HepG2 (cell line): ENCODE results near the gene CD84. TPM values are rescaled to one million over a fixed set of nuclear protein-coding genes. Genes with fewer than 3 reads are reported as not detected.

ENCODE experiments used
- ATAC-seq: fragments of 200-7000 bp; cut with Tn5 transposase; 3 replicates; pipeline ENCODE4 v1.9.1; 2020; ENCODE audit warnings: mild to moderate bottlenecking, moderate library complexity
- BruUV-seq: library from RNA; stranded (reverse); fragments of 400-500 nt; replicated peaks from 2 replicates; lab custom pipeline; 2021; lab: Mats Ljungman, UMichigan
- CTCF ChIA-PET: fragments of 300-600 bp; formaldehyde crosslinking; extraction: SDS; loops from one replicate; lab custom pipeline; 2021; ENCODE audit warnings: low total read pairs, inconsistent platforms, low intra/inter-chr PET ratio; lab: Yijun Ruan, JAX
- POLR2A ChIA-PET: fragments of 350-600 bp; sonication (Branson Sonifier 250); formaldehyde crosslinking; loops from one replicate; lab custom pipeline; 2020; ENCODE audit warnings: antibody characterized with exemption, inconsistent platforms; lab: Yijun Ruan, JAX
- DNase-seq: peaks from one replicate; pipeline ENCODE4 v3.0.0-alpha.2; 2015; ENCODE audit warnings: low spot score
- FAIRE-seq: peaks from 3 replicates; lab custom pipeline; 2011; peaks lifted over from hg19 to GRCh38; lab: Jason Lieb, UNC
- H2AFZ ChIP-seq: one replicate; pipeline ENCODE4 v1.6.1; 2011; ENCODE audit warnings: low read length, inconsistent platforms
- H3K27ac ChIP-seq: fragments of 300-600 bp; 3 replicates; pipeline ENCODE4 v1.8.0; 2011; ENCODE audit warnings: mixed run types, mild to moderate bottlenecking, mixed read lengths, low read length, inconsistent platforms; ENCODE audit not compliant: insufficient read depth; ENCODE audit errors: extremely low read length
- H3K27me3 ChIP-seq, 2 experiments: fragments of 200-600 bp in 1 of 2; 2 replicates in 1 of 2; 3 replicates in 1 of 2; pipeline versions ENCODE4 v1.6.0 to v1.8.0; 2011; ENCODE audit warnings: low read length in 2 of 2, mild to moderate bottlenecking in 2 of 2, moderate library complexity in 2 of 2, inconsistent platforms in 1 of 2; ENCODE audit not compliant: insufficient read depth in 2 of 2, control insufficient read depth in 1 of 2
- H3K36me3 ChIP-seq, 2 experiments: fragments of 200-600 bp in 1 of 2; replicated peaks in 1 of 2; 2 replicates in 1 of 2; 3 replicates in 1 of 2; pipeline versions ENCODE4 v1.5.1 to v1.8.0; 2011; ENCODE audit warnings: low read length in 2 of 2, inconsistent platforms in 1 of 2; ENCODE audit not compliant: insufficient read depth in 2 of 2, control insufficient read depth in 1 of 2
- H3K4me1 ChIP-seq: 2 replicates; pipeline ENCODE4 v1.5.1; 2012; ENCODE audit warnings: low read length, inconsistent platforms; ENCODE audit not compliant: insufficient read depth
- H3K4me2 ChIP-seq: 2 replicates; pipeline ENCODE4 v1.6.0; 2011; ENCODE audit warnings: low read depth, low read length, inconsistent platforms
- H3K4me3 ChIP-seq, 3 experiments: fragments of 200-600 bp in 1 of 3; sonication (generic), shearing (Covaris generic) in 1 of 3; replicated peaks in 1 of 3; 2 replicates each; pipeline ENCODE4 v1.5.1; 2011 to 2016; ENCODE audit warnings: low read length in 3 of 3, inconsistent platforms in 2 of 3, low read depth in 2 of 3, mild to moderate bottlenecking in 2 of 3, control low read depth in 1 of 3, mixed read lengths in 1 of 3; ENCODE audit not compliant: insufficient read depth in 1 of 3
- H3K79me2 ChIP-seq: one replicate; pipeline ENCODE4 v1.6.1; 2011; ENCODE audit warnings: low read length, inconsistent platforms; ENCODE audit not compliant: insufficient read depth
- H3K9ac ChIP-seq: 2 replicates; pipeline ENCODE4 v1.6.0; 2011; ENCODE audit warnings: mild to moderate bottlenecking, low read depth, low read length, inconsistent platforms; ENCODE audit not compliant: insufficient read depth
- H3K9me3 ChIP-seq: 2 replicates; pipeline ENCODE4 v1.5.1; 2012; ENCODE audit warnings: mild to moderate bottlenecking, low read length
- H4K20me1 ChIP-seq: 2 replicates; pipeline ENCODE4 v1.6.0; 2011; ENCODE audit warnings: inconsistent platforms, mild to moderate bottlenecking, low read length, moderate library complexity; ENCODE audit not compliant: insufficient read depth
- ARHGAP35 ChIP-seq: sonication (generic); formaldehyde crosslinking; IDR thresholded peaks from 2 replicates; pipeline ENCODE4 v1.9.0; 2022; ENCODE audit warnings: mild to moderate bottlenecking, inconsistent platforms, moderate library complexity, missing genetic modification reagents, borderline replicate concordance
- CCDC6 ChIP-seq: sonication (generic); formaldehyde crosslinking; IDR thresholded peaks from 2 replicates; pipeline ENCODE4 v1.8.1; 2022; ENCODE audit warnings: mild to moderate bottlenecking, missing genetic modification reagents, moderate library complexity
- EHMT2 ChIP-seq: fragments of 200-600 bp; sonication (generic); IDR thresholded peaks from 2 replicates; pipeline ENCODE4 v1.7.0; 2017; ENCODE audit warnings: antibody characterized with exemption, low read depth, low read length, borderline replicate concordance
- SCMH1 ChIP-seq: sonication (generic); formaldehyde crosslinking; IDR thresholded peaks from 2 replicates; pipeline ENCODE4 v1.9.0; 2021; ENCODE audit warnings: missing genetic modification reagents, mild to moderate bottlenecking, borderline replicate concordance
- ZKSCAN5 ChIP-seq: sonication (generic); formaldehyde crosslinking; IDR thresholded peaks from 2 replicates; pipeline ENCODE4 v1.5.1; 2020; ENCODE audit warnings: mild to moderate bottlenecking, missing genetic modification reagents
- ZMYM4 ChIP-seq: sonication (generic); formaldehyde crosslinking; IDR thresholded peaks from 2 replicates; pipeline ENCODE4 v1.8.1; 2023; ENCODE audit warnings: mild to moderate bottlenecking, missing genetic modification reagents
- ZNF484 ChIP-seq: sonication (generic); formaldehyde crosslinking; IDR thresholded peaks from 2 replicates; pipeline ENCODE4 v1.5.1; 2020; ENCODE audit warnings: mild to moderate bottlenecking, low read depth, missing genetic modification reagents, borderline replicate concordance
- ZNF773 ChIP-seq: sonication (generic); formaldehyde crosslinking; IDR thresholded peaks from 2 replicates; pipeline ENCODE4 v1.4.0; 2020; ENCODE audit warnings: missing genetic modification reagents, borderline replicate concordance
- ZSCAN25 ChIP-seq: sonication (generic); formaldehyde crosslinking; IDR thresholded peaks from 2 replicates; pipeline ENCODE4 v1.8.0; 2022; ENCODE audit warnings: mild to moderate bottlenecking, missing genetic modification reagents
- WGBS: methylation state at CpG from one replicate; pipeline ENCODE4 v1.1.6; 2017; ENCODE audit warnings: low lambda C conversion rate; 5-methylcytosine and 5-hydroxymethylcytosine counted together
- in situ Hi-C: cut with HindIII; loops from 2 replicates; pipeline ENCODE4 v1.10.0; 2017; ENCODE audit warnings: low pct_unique_long_range_greater_than_20kb; ENCODE audit not compliant: extremely low pct_ligation_motif_present
- intact Hi-C: fragments of 100-400 bp; cut with micrococcal nuclease; formaldehyde crosslinking; loops from one replicate; pipeline ENCODE4 v1.10.0; 2022; ENCODE audit not compliant: unreplicated experiment
- polyA plus RNA-seq, 8 experiments: library from polyadenylated mRNA; depleted of rRNA in 3 of 8; stranded (reverse) in 7 of 8; unstranded in 1 of 8; fragments of >200 nt; fragmentation: Illumina TruSeq in 4 of 8; extraction: Trizol in 4 of 8; gene quantifications; 2 replicates each; pipeline versions ENCODE4 v1.2.1 to v1.2.3, GENCODE V29; 2011 to 2016; ENCODE audit warnings: low read depth in 4 of 8, missing spikeins in 1 of 8, mixed read lengths in 1 of 8; ENCODE audit not compliant: insufficient read depth in 1 of 8
- total RNA-seq, 5 experiments: library from RNA; depleted of rRNA; stranded (reverse); fragments of >200 nt; fragmentation: Illumina TruSeq; extraction: Trizol; gene quantifications; 2 replicates each; pipeline ENCODE4 v1.2.3, GENCODE V29; 2016; ENCODE audit warnings: low read depth in 1 of 5
- TF ChIP-seq, protein P1 (sequence below): sonication (generic); formaldehyde crosslinking; IDR thresholded peaks from 2 replicates; pipeline ENCODE4 v1.5.1; 2020; ENCODE audit warnings: mild to moderate bottlenecking, missing genetic modification reagents, borderline replicate concordance
- TF ChIP-seq, protein P2 (sequence below): IDR thresholded peaks from 2 replicates; pipeline ENCODE4 v1.6.1; 2018; ENCODE audit warnings: missing genetic modification reagents
- TF ChIP-seq, protein P3 (sequence below): sonication (generic); formaldehyde crosslinking; IDR thresholded peaks from 2 replicates; pipeline ENCODE4 v1.5.0; 2020; ENCODE audit warnings: mild to moderate bottlenecking, missing genetic modification reagents, borderline replicate concordance
- TF ChIP-seq, protein P4 (sequence below): sonication (generic); formaldehyde crosslinking; IDR thresholded peaks from 2 replicates; pipeline ENCODE4 v1.5.0; 2020; ENCODE audit warnings: mild to moderate bottlenecking, missing genetic modification reagents

CD84 gene
- total and polyA plus RNA-seq, 2 of the 13 experiments (the other 11 are each of a cell fraction or from before 2014, with no cell fraction given), result not detected

DNA sequence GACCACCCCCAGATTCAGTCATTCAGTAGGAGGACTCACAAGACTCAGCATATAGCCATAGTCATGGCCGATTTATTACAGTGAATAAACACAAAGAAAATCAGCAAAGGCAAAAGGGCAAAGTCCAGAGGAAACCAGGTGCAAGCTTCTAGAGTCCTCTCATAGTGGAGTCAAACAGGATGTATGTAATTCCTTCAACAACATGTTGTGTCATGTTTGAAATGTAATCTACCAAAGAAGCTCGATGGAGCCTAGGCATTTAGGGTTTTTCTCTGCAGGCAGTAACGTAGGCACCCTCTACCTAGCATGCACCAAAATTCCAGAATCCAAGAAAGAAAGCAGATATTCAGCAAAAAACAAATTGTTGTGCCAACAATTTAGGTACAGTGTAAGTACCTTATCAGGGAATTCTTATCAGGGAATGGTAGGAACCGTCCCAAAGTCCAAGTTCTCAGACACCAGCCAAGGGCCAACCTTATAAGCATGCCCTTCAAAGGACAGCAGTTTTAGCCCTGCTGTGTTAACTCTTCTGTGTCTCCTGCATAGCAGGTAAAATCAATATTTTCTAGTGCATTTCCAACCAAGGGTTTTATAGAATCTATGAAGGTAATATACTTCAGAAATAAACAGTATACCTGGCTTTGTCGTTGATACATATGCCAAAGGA is 40.2 kb downstream of the CD84 start:
- intact Hi-C loops (no loop called here), in situ Hi-C loops (no loop called here)
- peak; percentile 77 for ATAC-seq
- Histone ChIP-seq H3K4me3 (peak overlapping the region in 1 of 3 experiments; percentile 21; a peak in 1 of 6 replicates), H3K36me3 (no peaks in the 10 kb centered on the region), H3K4me1 (peaks cover 47% of the 10 kb centered on the region), H3K27ac (peak overlapping the region; percentile 36), H3K9me3 (peaks cover 11% of the 10 kb centered on the region), H3K79me2 (no peaks in the 10 kb centered on the region), H3K9ac (no peak overlapping the region), H3K27me3 (no peaks in the 10 kb centered on the region), H3K4me2 (peak overlapping the region; percentile 71), H4K20me1 (no peaks in the 10 kb centered on the region), H2AFZ (no peak overlapping the region)
- 8% methylated on average over 5 of the region's 5 CpGs for WGBS
- ChIA-PET POLR2A (no interaction called here), CTCF (no interaction called here)
- BruUV-seq, result no TSS peak
- peak; percentile 81 for FAIRE-seq
- DNase-seq, result peak; percentile 81
- no peak for TF ChIP-seq SCMH1 (CRISPR knock-in tag)
- no peak for TF ChIP-seq CCDC6 (CRISPR knock-in tag)
- no peak for TF ChIP-seq ZKSCAN5
- TF ChIP-seq, protein P1, sequence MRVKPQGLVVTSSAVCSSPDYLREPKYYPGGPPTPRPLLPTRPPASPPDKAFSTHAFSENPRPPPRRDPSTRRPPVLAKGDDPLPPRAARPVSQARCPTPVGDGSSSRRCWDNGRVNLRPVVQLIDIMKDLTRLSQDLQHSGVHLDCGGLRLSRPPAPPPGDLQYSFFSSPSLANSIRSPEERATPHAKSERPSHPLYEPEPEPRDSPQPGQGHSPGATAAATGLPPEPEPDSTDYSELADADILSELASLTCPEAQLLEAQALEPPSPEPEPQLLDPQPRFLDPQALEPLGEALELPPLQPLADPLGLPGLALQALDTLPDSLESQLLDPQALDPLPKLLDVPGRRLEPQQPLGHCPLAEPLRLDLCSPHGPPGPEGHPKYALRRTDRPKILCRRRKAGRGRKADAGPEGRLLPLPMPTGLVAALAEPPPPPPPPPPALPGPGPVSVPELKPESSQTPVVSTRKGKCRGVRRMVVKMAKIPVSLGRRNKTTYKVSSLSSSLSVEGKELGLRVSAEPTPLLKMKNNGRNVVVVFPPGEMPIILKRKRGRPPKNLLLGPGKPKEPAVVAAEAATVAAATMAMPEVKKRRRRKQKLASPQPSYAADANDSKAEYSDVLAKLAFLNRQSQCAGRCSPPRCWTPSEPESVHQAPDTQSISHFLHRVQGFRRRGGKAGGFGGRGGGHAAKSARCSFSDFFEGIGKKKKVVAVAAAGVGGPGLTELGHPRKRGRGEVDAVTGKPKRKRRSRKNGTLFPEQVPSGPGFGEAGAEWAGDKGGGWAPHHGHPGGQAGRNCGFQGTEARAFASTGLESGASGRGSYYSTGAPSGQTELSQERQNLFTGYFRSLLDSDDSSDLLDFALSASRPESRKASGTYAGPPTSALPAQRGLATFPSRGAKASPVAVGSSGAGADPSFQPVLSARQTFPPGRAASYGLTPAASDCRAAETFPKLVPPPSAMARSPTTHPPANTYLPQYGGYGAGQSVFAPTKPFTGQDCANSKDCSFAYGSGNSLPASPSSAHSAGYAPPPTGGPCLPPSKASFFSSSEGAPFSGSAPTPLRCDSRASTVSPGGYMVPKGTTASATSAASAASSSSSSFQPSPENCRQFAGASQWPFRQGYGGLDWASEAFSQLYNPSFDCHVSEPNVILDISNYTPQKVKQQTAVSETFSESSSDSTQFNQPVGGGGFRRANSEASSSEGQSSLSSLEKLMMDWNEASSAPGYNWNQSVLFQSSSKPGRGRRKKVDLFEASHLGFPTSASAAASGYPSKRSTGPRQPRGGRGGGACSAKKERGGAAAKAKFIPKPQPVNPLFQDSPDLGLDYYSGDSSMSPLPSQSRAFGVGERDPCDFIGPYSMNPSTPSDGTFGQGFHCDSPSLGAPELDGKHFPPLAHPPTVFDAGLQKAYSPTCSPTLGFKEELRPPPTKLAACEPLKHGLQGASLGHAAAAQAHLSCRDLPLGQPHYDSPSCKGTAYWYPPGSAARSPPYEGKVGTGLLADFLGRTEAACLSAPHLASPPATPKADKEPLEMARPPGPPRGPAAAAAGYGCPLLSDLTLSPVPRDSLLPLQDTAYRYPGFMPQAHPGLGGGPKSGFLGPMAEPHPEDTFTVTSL (CRISPR knock-in tag), result peak; percentile 45; the same call in 1 of the 2 replicates
- TF ChIP-seq ZNF773, result no peak
- no peak for TF ChIP-seq ZNF484 (CRISPR knock-in tag)
- TF ChIP-seq EHMT2, result no peak
- no peak for TF ChIP-seq ARHGAP35 (CRISPR knock-in tag)
- TF ChIP-seq, protein P2, sequence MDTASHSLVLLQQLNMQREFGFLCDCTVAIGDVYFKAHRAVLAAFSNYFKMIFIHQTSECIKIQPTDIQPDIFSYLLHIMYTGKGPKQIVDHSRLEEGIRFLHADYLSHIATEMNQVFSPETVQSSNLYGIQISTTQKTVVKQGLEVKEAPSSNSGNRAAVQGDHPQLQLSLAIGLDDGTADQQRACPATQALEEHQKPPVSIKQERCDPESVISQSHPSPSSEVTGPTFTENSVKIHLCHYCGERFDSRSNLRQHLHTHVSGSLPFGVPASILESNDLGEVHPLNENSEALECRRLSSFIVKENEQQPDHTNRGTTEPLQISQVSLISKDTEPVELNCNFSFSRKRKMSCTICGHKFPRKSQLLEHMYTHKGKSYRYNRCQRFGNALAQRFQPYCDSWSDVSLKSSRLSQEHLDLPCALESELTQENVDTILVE (CRISPR knock-in tag), result no peak
- TF ChIP-seq ZSCAN25 (CRISPR knock-in tag), result no peak
- TF ChIP-seq ZMYM4 (CRISPR knock-in tag), result no peak
- TF ChIP-seq, protein P3, sequence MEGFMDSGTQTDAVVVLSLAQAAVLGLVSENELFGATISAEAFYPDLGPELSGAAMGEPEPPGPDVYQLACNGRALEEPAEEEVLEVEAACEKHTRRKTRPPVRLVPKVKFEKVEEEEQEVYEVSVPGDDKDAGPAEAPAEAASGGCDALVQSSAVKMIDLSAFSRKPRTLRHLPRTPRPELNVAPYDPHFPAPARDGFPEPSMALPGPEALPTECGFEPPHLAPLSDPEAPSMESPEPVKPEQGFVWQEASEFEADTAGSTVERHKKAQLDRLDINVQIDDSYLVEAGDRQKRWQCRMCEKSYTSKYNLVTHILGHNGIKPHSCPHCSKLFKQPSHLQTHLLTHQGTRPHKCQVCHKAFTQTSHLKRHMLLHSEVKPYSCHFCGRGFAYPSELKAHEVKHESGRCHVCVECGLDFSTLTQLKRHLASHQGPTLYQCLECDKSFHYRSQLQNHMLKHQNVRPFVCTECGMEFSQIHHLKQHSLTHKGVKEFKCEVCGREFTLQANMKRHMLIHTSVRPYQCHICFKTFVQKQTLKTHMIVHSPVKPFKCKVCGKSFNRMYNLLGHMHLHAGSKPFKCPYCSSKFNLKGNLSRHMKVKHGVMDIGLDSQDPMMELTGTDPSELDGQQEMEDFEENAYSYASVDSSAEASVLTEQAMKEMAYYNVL (CRISPR knock-in tag), result no peak
- TF ChIP-seq, protein P4, sequence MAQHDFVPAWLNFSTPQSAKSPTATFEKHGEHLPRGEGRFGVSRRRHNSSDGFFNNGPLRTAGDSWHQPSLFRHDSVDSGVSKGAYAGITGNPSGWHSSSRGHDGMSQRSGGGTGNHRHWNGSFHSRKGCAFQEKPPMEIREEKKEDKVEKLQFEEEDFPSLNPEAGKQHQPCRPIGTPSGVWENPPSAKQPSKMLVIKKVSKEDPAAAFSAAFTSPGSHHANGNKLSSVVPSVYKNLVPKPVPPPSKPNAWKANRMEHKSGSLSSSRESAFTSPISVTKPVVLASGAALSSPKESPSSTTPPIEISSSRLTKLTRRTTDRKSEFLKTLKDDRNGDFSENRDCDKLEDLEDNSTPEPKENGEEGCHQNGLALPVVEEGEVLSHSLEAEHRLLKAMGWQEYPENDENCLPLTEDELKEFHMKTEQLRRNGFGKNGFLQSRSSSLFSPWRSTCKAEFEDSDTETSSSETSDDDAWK (CRISPR knock-in tag), result no peak
